GM23338 (cell line): Measurements from ENCODE around the gene IZUMO2. TPM values are rescaled to one million over a fixed set of nuclear protein-coding genes. Genes with fewer than 3 reads are reported as not detected.

Source experiments
- ATAC-seq: fragments of 200-7000 bp; cut with Tn5 transposase; 3 replicates; pipeline ENCODE4 v1.9.1; 2020
- DNase-seq: peaks from one replicate; pipeline ENCODE4 v3.0.0-alpha.2; 2015; ENCODE audit warnings: low spot score
- H2AFZ ChIP-seq: fragments of 200-600 bp; sonication (generic); 2 replicates; pipeline ENCODE4 v1.8.0; 2016; ENCODE audit warnings: antibody characterized with exemption, mild to moderate bottlenecking, moderate library complexity
- H3F3A ChIP-seq: fragments of 200-600 bp; sonication (generic); replicated peaks from 2 replicates; pipeline ENCODE4 v1.8.0; 2017; ENCODE audit warnings: antibody characterized with exemption, mixed run types, low read depth
- H3K27ac ChIP-seq: fragments of 200-600 bp; sonication (generic); 2 replicates; pipeline ENCODE4 v1.6.1; 2016; ENCODE audit warnings: low read depth
- H3K27me3 ChIP-seq: fragments of 200-600 bp; sonication (generic); 2 replicates; pipeline ENCODE4 v1.8.0; 2016; ENCODE audit warnings: mild to moderate bottlenecking, mixed run types, moderate library complexity; ENCODE audit not compliant: insufficient read depth
- H3K36me3 ChIP-seq: fragments of 200-600 bp; sonication (generic); 2 replicates; pipeline ENCODE4 v1.8.0; 2016; ENCODE audit warnings: mild to moderate bottlenecking; ENCODE audit not compliant: insufficient read depth
- H3K4me1 ChIP-seq: fragments of 200-600 bp; sonication (generic); 2 replicates; pipeline ENCODE4 v1.8.0; 2016; ENCODE audit warnings: mild to moderate bottlenecking, moderate library complexity; ENCODE audit not compliant: insufficient read depth
- H3K4me2 ChIP-seq: fragments of 200-600 bp; sonication (generic); 2 replicates; pipeline ENCODE4 v1.7.1; 2017; ENCODE audit warnings: mixed run types
- H3K4me3 ChIP-seq: fragments of 200-600 bp; sonication (generic); 2 replicates; pipeline ENCODE4 v1.6.1; 2016; ENCODE audit warnings: mixed run types
- H3K79me2 ChIP-seq: fragments of 200-600 bp; sonication (generic); replicated peaks from 2 replicates; pipeline ENCODE4 v1.8.0; 2017; ENCODE audit warnings: mild to moderate bottlenecking; ENCODE audit not compliant: insufficient read depth
- H3K9me2 ChIP-seq: fragments of 200-600 bp; sonication (generic); 2 replicates; pipeline ENCODE4 v1.8.0; 2017; ENCODE audit not compliant: insufficient read depth
- H4K20me1 ChIP-seq: fragments of 200-600 bp; sonication (generic); replicated peaks from 2 replicates; pipeline ENCODE4 v1.8.0; 2017; ENCODE audit warnings: mild to moderate bottlenecking; ENCODE audit not compliant: insufficient read depth
- H3K27ac Mint-ChIP-seq: 2 replicates; pipeline ENCODE4 v1.8.0; 2020; ENCODE audit warnings: inconsistent platforms, mild to moderate bottlenecking, moderate library complexity, mixed read lengths
- H3K27me3 Mint-ChIP-seq: 3 replicates; pipeline ENCODE4 v1.8.0; 2022; ENCODE audit warnings: low read depth, mild to moderate bottlenecking, moderate library complexity, mixed read lengths, inconsistent platforms; ENCODE audit not compliant: insufficient read depth, poor library complexity
- H3K36me3 Mint-ChIP-seq: 3 replicates; pipeline ENCODE4 v1.8.0; 2021; ENCODE audit warnings: low read depth, mild to moderate bottlenecking, inconsistent platforms, moderate library complexity, mixed read lengths
- H3K4me1 Mint-ChIP-seq: 3 replicates; pipeline ENCODE4 v1.8.0; 2020; ENCODE audit warnings: mild to moderate bottlenecking, inconsistent platforms, mixed read lengths
- H3K4me3 Mint-ChIP-seq: 3 replicates; pipeline ENCODE4 v1.8.0; 2021; ENCODE audit warnings: moderate library complexity, mild to moderate bottlenecking, inconsistent platforms, mixed read lengths
- H3K9me3 Mint-ChIP-seq: 3 replicates; pipeline ENCODE4 v1.8.0; 2020; ENCODE audit warnings: moderate library complexity, mild to moderate bottlenecking, inconsistent platforms, mixed read lengths
- CREB1 ChIP-seq: fragments of 250-450 bp; sonication (Bioruptor Pico); IDR thresholded peaks from 2 replicates; pipeline ENCODE4 v1.5.0; 2020; ENCODE audit warnings: low read depth, mild to moderate bottlenecking, moderate library complexity
- CTCF ChIP-seq, 2 experiments: fragments of 200-600 bp in 1 of 2; sonication (generic) in 1 of 2; conservative IDR thresholded peaks; 2 replicates each; pipeline versions ENCODE4 v1.5.1 to v1.6.1; 2016 to 2017; ENCODE audit warnings: antibody characterized with exemption in 2 of 2, low read depth in 2 of 2, mild to moderate bottlenecking in 2 of 2, moderate library complexity in 1 of 2
- ETS1 ChIP-seq: IDR thresholded peaks from 2 replicates; pipeline ENCODE4 v1.6.1; 2016; ENCODE audit warnings: antibody characterized with exemption
- EZH2 ChIP-seq: fragments of 200-600 bp; sonication (generic); IDR thresholded peaks from one replicate; pipeline ENCODE4 v1.8.0; 2017; ENCODE audit warnings: antibody characterized with exemption, mild to moderate bottlenecking, low read depth; ENCODE audit not compliant: unreplicated experiment
- EZH2phosphoT487 ChIP-seq: fragments of 200-600 bp; sonication (generic); IDR thresholded peaks from one replicate; pipeline ENCODE4 v1.8.1; 2018; ENCODE audit warnings: antibody characterized with exemption; ENCODE audit not compliant: unreplicated experiment
- JUNB ChIP-seq: IDR thresholded peaks from one replicate; pipeline ENCODE4 v1.6.1; 2016; ENCODE audit warnings: antibody characterized with exemption; ENCODE audit not compliant: unreplicated experiment
- NANOG ChIP-seq: IDR thresholded peaks from 2 replicates; pipeline ENCODE4 v1.6.1; 2016; ENCODE audit warnings: antibody characterized with exemption, borderline replicate concordance
- POLR2AphosphoS5 ChIP-seq: IDR thresholded peaks from 2 replicates; pipeline ENCODE4 v1.6.1; 2016; ENCODE audit warnings: antibody characterized with exemption, low read depth
- REST ChIP-seq: IDR thresholded peaks from one replicate; pipeline ENCODE4 v1.6.1; 2018; ENCODE audit warnings: antibody characterized with exemption; ENCODE audit not compliant: unreplicated experiment
- STAT1 ChIP-seq: IDR thresholded peaks from one replicate; pipeline ENCODE4 v1.6.1; 2016; ENCODE audit warnings: antibody characterized with exemption; ENCODE audit not compliant: unreplicated experiment
- ZNF114 ChIP-seq: fragments of 250-450 bp; sonication (Bioruptor Pico); IDR thresholded peaks from 2 replicates; pipeline ENCODE4 v1.5.0; 2020; ENCODE audit warnings: mild to moderate bottlenecking, moderate library complexity
- ZNF331 ChIP-seq: fragments of 250-450 bp; sonication (Bioruptor Pico); IDR thresholded peaks from 2 replicates; pipeline ENCODE4 v1.5.0; 2020; ENCODE audit warnings: low read depth, mild to moderate bottlenecking, moderate library complexity
- ZNF462 ChIP-seq: fragments of 250-450 bp; sonication (Bioruptor Pico); IDR thresholded peaks from 2 replicates; pipeline ENCODE4 v1.5.0; 2020; ENCODE audit warnings: mild to moderate bottlenecking, moderate library complexity
- polyA plus RNA-seq: library from polyadenylated mRNA; unstranded; fragments of >200 nt; fragmentation: Nextera tagmentation; extraction: Ambion mirVana; gene quantifications from 2 replicates; pipeline ENCODE4 v1.2.1, GENCODE V29; 2016
- total RNA-seq: library from RNA; depleted of rRNA; stranded (reverse); fragments of >200 nt; shearing (Covaris generic); gene quantifications from 2 replicates; pipeline ENCODE4 v1.2.3, GENCODE V29; 2014

IZUMO2 gene
- total and polyA plus RNA-seq, 2 experiments from 2014 or later = 3.1 to 5.0 TPM

GRCh38 chr19:50191216-50191615 is 28.1 kb upstream of the IZUMO2 start:
- no peaks in the 10 kb centered on the region for H4K20me1 ChIP-seq
- Mint-ChIP-seq H3K9me3 (peaks cover 94% of the 10 kb centered on the region), H3K27me3 (peaks cover 8% of the 10 kb centered on the region), H3K36me3 (peaks cover 33% of the 10 kb centered on the region), H3K27ac (no peak overlapping the region), H3K4me1 (no peaks in the 10 kb centered on the region), H3K4me3 (no peak overlapping the region)
- no peaks in the 10 kb centered on the region for H3K4me1 ChIP-seq
- no peaks in the 10 kb centered on the region for H3K36me3 ChIP-seq
- TF ChIP-seq ZNF462 (CRISPR knock-in tag) = no peak
- no peak for TF ChIP-seq POLR2AphosphoS5
- no peak for TF ChIP-seq CREB1 (CRISPR knock-in tag)
- no peak for TF ChIP-seq EZH2
- no peak for TF ChIP-seq STAT1
- TF ChIP-seq NANOG = no peak
- TF ChIP-seq JUNB = no peak
- TF ChIP-seq ZNF114 (CRISPR knock-in tag) = no peak
- no peak for TF ChIP-seq REST
- no peak for TF ChIP-seq ZNF331 (CRISPR knock-in tag)
- TF ChIP-seq CTCF (conservative IDR thresholded peaks at IDR 0.05; ENCODE audit: low read depth in 2 of 2) = no peak
- TF ChIP-seq ETS1 = no peak
- no peak for TF ChIP-seq EZH2phosphoT487
- H3K79me2 ChIP-seq = no peaks in the 10 kb centered on the region
- H3K27me3 ChIP-seq = no peaks in the 10 kb centered on the region
- H2AFZ ChIP-seq = no peak overlapping the region
- H3F3A ChIP-seq = no peaks in the 10 kb centered on the region
- no peak overlapping the region for H3K27ac ChIP-seq
- H3K9me2 ChIP-seq = no peaks in the 10 kb centered on the region
- ATAC-seq (no peak), DNase-seq (no peak)
- no peak overlapping the region for H3K4me3 ChIP-seq
- no peak overlapping the region for H3K4me2 ChIP-seq
